ENCODE measurements around the gene APCS.

DNA sequence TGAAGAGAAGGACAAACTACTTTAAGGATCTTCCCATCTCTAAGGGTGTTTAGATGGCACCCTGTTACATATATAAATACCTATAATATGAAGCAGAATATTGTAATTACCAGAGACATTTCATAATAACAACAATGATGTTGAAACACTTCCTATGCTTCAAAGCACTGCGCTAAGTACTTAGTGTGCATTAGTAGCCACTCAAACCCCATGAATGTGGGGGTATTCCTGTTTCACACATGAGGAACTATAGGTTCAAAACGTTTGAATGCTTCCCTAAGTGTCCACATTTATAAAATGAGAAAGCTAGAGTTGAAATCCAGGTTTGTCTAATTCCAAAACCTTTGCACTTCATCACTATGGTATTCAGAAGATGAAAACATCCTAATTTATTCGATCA, 33.4 kb upstream of the APCS start:
- TF ChIP-seq, protein P1, sequence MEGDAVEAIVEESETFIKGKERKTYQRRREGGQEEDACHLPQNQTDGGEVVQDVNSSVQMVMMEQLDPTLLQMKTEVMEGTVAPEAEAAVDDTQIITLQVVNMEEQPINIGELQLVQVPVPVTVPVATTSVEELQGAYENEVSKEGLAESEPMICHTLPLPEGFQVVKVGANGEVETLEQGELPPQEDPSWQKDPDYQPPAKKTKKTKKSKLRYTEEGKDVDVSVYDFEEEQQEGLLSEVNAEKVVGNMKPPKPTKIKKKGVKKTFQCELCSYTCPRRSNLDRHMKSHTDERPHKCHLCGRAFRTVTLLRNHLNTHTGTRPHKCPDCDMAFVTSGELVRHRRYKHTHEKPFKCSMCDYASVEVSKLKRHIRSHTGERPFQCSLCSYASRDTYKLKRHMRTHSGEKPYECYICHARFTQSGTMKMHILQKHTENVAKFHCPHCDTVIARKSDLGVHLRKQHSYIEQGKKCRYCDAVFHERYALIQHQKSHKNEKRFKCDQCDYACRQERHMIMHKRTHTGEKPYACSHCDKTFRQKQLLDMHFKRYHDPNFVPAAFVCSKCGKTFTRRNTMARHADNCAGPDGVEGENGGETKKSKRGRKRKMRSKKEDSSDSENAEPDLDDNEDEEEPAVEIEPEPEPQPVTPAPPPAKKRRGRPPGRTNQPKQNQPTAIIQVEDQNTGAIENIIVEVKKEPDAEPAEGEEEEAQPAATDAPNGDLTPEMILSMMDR (IDR thresholded peaks at IDR 0.05; ENCODE audit: low read length): no peak
- TF ChIP-seq EZH2 (IDR thresholded peaks at IDR 0.05; ENCODE audit: borderline replicate concordance, low read length): no peak

Measured in OCI-LY1 (cell line).